Activated CD8-positive, alpha-beta memory T cell treated with anti-CD3 and anti-CD28 coated beads for 1 hour (primary cell): Measurements from ENCODE around the gene IGSF22.
A peak's percentile ranks its signal among the peaks of the same experiment; 100 is the strongest.

Source experiments
- DNase-seq, 2 donors: peaks; one replicate each; pipeline ENCODE4 v3.0.0-alpha.2; 2020; ENCODE audit warnings: low read depth in 1 of 2; ENCODE audit errors: extremely low read depth in 1 of 2

The IGSF22 gene

GRCh38 chr11:18745251-18745650 is 19.3 kb upstream of the IGSF22 start:
- DNase-seq, result no peak

GRCh38 chr11:18743900-18744514 is 18.0 kb upstream of the IGSF22 start:
- DNase-seq, result no peak

DNA sequence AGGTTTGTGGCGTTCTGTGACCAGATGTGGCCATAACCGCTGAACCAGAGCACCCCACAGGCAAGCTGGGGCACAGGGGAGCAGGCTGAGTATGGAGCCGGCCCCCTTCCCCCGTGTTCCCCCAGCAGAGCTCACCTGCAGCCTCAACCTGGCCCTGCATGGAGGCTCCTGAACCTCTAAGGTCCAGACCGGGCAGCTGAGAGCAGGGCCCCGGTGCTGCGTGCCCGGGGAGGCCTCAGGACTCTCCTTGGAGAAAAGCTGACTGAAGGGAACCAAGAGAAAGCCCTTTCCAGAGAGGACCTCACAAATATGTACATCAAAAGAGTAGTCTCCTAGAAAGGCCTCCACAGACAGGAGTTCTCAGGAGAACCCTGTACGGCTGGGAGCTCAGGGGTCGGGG is 17.4 kb upstream of the IGSF22 start:
- DNase-seq, result no peak

GRCh38 chr11:18741783-18742182 is 15.8 kb upstream of the IGSF22 start:
- no peak for DNase-seq

DNA sequence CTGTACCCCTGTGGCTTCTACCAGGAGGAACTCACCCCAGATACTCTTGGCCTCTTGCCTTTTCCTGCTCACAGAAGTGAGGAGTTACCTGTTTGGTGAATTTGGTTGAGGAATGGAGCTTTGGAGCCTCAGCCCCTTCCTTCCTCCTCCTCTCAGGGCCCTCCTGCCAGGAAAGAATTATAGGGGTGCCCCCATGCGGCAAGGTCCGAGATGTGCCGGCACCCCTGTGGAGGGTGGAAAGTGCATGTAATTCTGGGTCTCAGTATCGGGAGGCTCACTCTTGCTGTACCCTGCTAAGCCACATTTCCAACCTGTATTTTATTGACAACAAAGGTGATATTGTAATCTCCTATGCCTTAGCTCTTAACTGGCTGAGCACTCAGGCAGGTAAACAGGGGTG is 13.7 kb upstream of the IGSF22 start:
- DNase-seq, result no peak

GRCh38 chr11:18737642-18738041 is 11.7 kb upstream of the IGSF22 start:
- no peak for DNase-seq

DNA sequence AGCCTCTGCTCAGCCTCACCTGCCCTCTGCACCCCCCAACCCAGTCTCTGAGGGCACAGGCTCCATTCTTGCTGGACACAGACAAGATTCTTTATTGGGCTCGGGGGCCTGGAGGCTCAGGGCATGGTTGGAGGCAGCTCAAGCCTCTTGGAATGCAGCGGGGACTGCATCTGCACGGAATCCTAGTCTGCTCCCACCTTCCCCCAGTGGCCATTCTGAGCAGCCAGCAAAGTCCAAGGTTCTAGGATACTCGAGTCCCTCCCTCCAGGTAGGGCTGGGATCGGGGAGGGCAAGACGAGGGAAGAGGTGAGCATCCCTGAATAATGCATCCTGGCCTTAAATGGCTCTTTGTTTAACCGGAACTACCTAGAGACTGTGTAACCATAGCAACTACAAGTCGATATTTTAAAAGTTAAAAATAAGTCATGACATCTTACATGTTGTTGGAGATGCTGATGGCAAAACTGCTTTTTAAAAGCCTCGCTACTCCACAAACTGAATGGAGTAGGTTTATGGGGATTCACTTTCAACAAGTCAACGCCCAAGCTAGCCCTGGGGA is 10.7 kb upstream of the IGSF22 start:
- no peak for DNase-seq

GRCh38 chr11:18733202-18733601 is 7.2 kb upstream of the IGSF22 start:
- no peak for DNase-seq

DNA sequence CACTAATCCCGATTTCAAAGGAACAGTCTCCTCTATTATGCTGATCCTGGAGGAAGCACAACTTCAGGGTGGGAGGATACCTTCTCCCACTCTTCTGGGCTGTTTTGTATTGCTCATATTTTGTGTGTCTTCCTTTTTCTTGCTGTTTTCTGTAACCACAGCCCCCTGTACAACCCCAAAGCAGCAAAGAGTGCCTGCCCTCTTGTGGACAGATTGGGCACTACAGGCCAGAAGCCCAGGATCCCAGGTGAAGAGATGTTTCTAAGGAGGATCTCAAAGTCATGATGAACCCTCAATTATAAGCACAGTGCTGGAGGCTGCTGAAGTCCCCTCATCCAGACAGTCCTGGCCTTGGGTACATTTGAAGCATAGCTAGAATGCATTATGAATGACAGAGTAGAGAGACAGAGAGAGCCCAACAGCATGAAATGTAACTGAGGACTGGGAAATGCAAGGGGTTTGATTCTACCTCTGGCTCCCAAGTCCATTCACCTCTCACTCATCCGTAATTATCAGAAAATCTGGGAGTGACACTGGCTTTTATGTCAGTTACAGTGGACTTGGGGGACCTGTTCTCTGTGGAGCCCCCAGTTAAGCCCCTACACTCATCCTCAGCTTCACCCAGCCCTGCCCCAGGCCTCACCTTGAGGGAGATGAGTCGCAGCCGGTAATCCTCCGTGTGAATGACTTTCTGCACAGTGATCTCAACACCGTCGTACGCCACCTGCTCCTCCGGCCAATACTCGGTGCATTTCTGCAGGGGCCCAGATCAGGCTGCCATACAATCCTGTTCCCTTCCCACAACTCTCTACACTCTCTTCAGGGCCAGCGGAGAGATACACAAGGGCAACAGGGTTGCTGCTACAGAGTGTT is 6.2 kb upstream of the IGSF22 start:
- DNase-seq, result peak in 1 of 2 donors; percentile 55

GRCh38 chr11:18731441-18731840 is 5.5 kb upstream of the IGSF22 start:
- no peak for DNase-seq

GRCh38 chr11:18730020-18730419 is 4.0 kb upstream of the IGSF22 start:
- no peak for DNase-seq

DNA sequence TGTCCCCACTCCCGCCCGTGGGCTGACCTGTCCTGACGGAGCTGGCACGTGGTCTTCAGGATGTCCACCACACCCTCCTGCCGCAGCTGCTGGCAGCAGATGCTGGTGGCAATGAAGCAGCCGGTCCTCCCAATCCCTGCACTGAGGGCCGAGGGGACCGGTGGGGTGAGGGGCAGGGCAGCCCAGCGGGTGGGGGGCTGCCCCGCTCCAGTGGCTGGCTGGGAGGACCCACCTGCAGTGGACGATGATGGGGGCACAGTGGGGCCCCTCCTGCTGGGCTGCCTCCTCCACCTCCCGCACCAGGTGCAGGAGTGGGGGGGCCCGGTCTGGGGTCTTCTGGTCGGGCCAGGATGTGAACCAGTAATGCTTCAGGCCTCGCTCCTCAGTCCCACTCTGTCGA is 3.4 kb upstream of the IGSF22 start:
- no peak for DNase-seq

DNA sequence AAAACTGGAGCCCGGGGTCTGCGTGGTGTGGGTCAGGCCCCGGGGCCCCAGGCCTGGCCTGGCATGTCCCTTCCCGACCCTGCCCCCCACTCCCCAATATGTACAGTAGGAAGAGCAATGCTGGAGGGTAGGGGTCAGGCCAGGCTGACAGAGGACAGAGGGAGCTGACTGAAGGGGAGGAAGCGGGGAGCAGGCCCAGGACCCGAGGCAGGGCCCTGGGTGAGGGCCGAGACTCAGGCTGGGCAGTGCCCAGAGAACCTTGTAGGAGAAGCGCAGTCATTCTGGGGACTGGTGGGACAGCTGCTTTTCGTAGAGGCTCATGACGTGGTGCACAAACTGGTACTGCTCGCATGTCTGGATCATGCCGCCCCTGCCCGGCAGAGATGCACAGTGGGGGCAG is 2.7 kb upstream of the IGSF22 start:
- DNase-seq, result no peak

DNA sequence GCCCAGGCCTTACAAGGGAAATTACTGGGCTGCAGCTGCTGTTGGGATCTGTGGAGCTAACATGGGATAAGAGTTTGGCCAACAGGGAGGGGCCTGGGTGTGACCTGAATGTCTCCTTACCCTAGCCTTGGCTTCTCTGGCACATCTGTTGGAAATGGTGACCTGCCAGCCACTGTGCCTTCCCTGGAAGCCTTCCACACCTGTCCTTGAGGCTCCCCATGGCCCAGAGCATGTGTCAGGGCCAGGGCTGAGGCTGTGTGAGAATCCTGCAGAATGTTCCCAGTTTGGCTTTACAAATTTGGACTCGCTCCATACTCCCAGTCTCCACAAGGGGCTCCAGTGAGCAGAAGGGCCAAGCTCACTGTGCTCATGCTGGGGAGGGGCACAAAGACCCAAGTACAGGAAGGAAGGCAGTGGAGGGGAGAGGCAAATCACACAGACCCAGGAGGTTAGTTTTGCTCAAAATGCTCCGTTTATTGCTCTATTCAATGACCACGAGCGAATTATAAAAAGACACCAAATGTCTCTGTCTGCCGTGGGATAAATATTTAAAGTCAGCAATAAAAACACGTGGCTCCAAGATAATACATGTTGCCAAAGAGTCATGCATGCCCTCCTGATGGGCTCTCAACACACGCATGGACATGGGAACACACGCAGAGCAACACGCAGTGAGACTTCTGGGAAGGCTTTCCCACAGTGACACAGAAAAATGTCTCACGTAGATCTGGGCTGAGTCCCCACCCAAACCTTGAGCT is 1.7 kb upstream of the IGSF22 start:
- peak in 1 of 2 donors; percentile 30 for DNase-seq

GRCh38 chr11:18723991-18724390 is 2.0 kb downstream of the IGSF22 start:
- DNase-seq, result no peak

DNA sequence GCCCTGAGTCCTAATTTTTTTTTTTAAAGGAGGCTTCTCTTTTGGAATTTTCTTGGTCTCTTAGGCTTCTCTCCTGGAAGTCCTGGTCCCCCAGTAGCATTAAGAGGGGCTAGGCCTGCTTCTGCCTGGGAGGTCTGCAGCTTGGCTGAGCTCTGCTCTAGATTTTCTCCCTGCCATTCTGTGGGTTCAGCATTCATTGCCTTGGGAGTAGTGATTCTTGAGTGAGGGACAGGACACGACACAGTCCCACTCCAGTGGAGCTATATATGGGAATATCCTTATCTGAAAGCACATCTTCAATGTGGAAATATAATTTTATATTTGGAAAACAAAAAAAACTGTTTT is 3.7 kb downstream of the IGSF22 start:
- DNase-seq, result no peak

DNA sequence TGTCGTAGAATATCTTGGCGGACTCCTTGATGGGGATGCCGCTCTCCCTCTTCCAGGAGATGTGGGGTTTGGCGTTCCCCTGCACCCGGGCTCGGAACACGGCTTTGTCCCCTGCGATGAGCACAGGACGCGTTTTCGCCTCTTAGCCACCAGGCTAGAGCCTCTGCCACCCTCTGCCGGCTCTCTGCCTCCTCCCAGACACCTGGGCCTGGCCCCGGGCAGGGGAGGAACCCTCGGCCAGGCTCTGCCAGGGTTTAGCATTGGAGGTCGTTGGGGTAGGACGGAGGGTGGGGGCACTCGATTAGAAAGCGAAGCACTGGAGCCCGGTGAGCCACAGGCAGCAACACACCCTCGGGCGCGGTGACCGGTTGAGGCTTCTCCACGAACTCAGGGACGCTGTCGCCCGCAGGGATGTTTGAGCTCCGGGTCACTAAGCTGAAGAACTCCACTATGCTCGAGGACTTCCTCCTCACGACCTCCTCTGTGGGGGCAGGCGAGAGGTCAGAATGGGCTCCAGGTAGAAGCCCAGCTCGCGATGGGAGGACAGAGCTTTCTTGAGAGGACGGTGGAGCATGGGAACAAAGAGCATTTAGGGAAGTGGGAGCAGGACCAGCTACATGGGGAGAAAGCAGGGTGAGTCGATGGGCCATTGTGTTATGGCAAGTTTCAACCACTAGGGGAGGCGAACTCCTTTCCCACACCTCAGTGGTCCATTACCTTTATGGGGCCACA is 4.3 kb downstream of the IGSF22 start:
- no peak for DNase-seq

DNA sequence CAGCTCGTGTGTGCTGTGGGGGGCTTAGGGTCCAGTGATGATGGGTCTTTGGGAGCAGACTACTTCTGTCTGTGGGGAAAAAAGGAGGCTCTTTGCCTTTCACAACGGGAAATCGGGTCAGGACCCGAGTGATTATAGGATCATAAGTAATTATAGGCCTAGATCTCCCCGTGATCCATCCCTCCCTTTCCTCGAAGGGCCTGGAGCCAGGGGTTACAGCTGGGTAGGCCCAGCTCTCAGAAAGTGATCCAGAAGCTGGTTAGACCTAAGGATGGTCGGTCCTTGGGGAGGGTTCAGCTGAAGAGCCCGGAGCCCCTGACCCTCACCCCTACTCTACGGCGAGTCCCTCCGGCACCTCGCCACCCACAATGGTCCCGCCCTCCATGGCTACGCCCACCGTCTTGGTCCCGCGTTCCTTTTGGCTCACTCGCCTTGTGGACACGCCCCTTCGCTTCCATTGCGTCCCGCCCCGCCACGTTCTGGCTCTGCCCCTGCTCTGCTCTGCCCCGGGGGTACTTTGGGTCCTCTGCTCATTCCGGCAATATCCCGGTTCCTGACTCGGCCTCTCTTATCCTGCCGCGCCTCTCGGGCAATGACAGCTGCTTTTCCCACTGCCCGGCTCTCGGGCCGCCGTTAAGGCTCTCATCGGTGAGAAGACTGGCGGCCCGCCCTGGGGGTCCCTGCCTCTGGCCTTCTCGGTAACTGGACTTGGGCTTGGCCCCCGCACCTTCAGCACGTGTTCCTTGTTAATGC is 5.0 kb downstream of the IGSF22 start:
- DNase-seq, result peak; percentile 67 to 72

GRCh38 chr11:18720091-18720807 is 5.7 kb downstream of the IGSF22 start:
- DNase-seq, result no peak

GRCh38 chr11:18715476-18715875 is 10.5 kb downstream of the IGSF22 start:
- no peak for DNase-seq
